Mammary epithelial cell (primary cell): ENCODE measurements around the gene SERHL2.

ENCODE experiments used
- EZH2 ChIP-seq: IDR thresholded peaks from 2 replicates; pipeline ENCODE4 v1.6.1; 2012; ENCODE audit warnings: low read length, inconsistent platforms, borderline replicate concordance
- TF ChIP-seq, protein P1 (sequence below), 2 donors: IDR thresholded peaks in 1 of 2; conservative IDR thresholded peaks in 1 of 2; 2 replicates each; pipeline ENCODE4 v1.5.1; 2011 to 2012; ENCODE audit warnings: inconsistent platforms in 2 of 2, low read length in 2 of 2, mild to moderate bottlenecking in 2 of 2, control low read depth in 1 of 2, low read depth in 1 of 2; ENCODE audit not compliant: insufficient read depth in 1 of 2; ENCODE audit errors: extremely low read depth in 1 of 2

DNA sequence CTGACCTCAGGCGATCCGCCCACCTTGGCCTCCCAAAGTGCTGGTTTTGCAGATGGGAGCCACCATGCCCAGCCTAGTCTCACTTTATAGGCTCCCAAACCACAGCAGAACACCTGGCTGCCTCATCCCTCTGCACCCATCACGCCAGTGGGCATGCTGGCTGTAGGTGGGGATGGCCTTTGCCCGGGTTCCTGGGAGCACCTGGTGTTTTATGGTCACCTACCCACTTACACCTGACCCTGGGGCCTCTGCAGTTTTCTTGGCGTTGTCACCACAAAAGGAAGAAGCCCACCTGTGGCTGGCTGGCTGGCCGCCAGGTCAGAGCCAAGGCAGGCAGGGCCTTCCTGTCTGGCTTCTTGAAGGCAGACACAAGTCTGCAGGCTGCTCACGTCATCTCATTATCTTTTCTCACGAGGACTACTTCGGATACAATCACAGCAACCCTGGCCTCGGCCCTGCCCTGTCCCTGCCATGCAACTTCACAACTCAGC, 42.3 kb upstream of the SERHL2 start:
- TF ChIP-seq EZH2, result no peak
- TF ChIP-seq, protein P1, sequence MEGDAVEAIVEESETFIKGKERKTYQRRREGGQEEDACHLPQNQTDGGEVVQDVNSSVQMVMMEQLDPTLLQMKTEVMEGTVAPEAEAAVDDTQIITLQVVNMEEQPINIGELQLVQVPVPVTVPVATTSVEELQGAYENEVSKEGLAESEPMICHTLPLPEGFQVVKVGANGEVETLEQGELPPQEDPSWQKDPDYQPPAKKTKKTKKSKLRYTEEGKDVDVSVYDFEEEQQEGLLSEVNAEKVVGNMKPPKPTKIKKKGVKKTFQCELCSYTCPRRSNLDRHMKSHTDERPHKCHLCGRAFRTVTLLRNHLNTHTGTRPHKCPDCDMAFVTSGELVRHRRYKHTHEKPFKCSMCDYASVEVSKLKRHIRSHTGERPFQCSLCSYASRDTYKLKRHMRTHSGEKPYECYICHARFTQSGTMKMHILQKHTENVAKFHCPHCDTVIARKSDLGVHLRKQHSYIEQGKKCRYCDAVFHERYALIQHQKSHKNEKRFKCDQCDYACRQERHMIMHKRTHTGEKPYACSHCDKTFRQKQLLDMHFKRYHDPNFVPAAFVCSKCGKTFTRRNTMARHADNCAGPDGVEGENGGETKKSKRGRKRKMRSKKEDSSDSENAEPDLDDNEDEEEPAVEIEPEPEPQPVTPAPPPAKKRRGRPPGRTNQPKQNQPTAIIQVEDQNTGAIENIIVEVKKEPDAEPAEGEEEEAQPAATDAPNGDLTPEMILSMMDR (conservative IDR thresholded peaks at IDR 0.05 in 1 of 2, IDR thresholded peaks at IDR 0.05 in 1 of 2; ENCODE audit: extremely low read depth in 1 of 2, insufficient read depth in 1 of 2, low read depth in 1 of 2, low read length in 2 of 2), result no peak
